H1 (cell line): Measurements from ENCODE around the gene FBLN2. TPM values are rescaled to one million over a fixed set of nuclear protein-coding genes. Genes with fewer than 3 reads are reported as not detected.

ENCODE experiments used
- EZH2 ChIP-seq: fragments of 200-600 bp; sonication (generic); IDR thresholded peaks from 2 replicates; pipeline ENCODE4 v1.7.1; 2012; ENCODE audit warnings: low read depth, mild to moderate bottlenecking, moderate library complexity, low read length, inconsistent platforms; ENCODE audit not compliant: severe bottlenecking
- KDM1A ChIP-seq: fragments of 200-600, 300-600 bp; sonication (generic); IDR thresholded peaks from 2 replicates; pipeline ENCODE4 v1.7.1; 2016; ENCODE audit warnings: mild to moderate bottlenecking, low read length, borderline replicate concordance
- KDM4A ChIP-seq: IDR thresholded peaks from one replicate; pipeline ENCODE4 v1.7.1; 2012; ENCODE audit warnings: low read depth, mild to moderate bottlenecking, moderate library complexity, low read length, inconsistent platforms; ENCODE audit not compliant: severe bottlenecking
- TCF12 ChIP-seq: IDR thresholded peaks from 2 replicates; pipeline ENCODE4 v1.6.1; 2011; ENCODE audit warnings: low read depth, mild to moderate bottlenecking, low read length
- polyA plus RNA-seq, 7 experiments: library from polyadenylated mRNA; depleted of rRNA in 3 of 7; stranded (reverse) in 5 of 7; unstranded in 2 of 7; fragments of >200 nt in 5 of 7; fragments of 200-250 nt in 2 of 7; gene quantifications; 1 replicate in 5 of 7; 2 replicates in 1 of 7; 4 replicates in 1 of 7; pipeline versions ENCODE4 v1.2.1 to v1.2.3, GENCODE V29; 2011 to 2013; ENCODE audit warnings: missing spikeins in 2 of 7, mixed read lengths in 2 of 7
- total RNA-seq: library from RNA; stranded (reverse); fragmentation: NEBNext Ultra II Directional; extraction: Animal tissue kit (Norgen Biotek cat#: 25700); gene quantifications from 2 replicates; pipeline ENCODE4 v1.2.1, GENCODE V29; 2021
- TF ChIP-seq, protein P1 (sequence below): fragments of 300-600 bp; sonication (generic); IDR thresholded peaks from 2 replicates; pipeline ENCODE4 v1.7.1; 2012; ENCODE audit warnings: low read length, moderate library complexity, mild to moderate bottlenecking, inconsistent platforms; ENCODE audit not compliant: insufficient replicate concordance

The FBLN2 gene
- total and polyA plus RNA-seq, 2 of the 8 experiments (the other 6 are each of a cell fraction or from before 2014, with no cell fraction given), result 17.4 to 24.2 TPM

DNA sequence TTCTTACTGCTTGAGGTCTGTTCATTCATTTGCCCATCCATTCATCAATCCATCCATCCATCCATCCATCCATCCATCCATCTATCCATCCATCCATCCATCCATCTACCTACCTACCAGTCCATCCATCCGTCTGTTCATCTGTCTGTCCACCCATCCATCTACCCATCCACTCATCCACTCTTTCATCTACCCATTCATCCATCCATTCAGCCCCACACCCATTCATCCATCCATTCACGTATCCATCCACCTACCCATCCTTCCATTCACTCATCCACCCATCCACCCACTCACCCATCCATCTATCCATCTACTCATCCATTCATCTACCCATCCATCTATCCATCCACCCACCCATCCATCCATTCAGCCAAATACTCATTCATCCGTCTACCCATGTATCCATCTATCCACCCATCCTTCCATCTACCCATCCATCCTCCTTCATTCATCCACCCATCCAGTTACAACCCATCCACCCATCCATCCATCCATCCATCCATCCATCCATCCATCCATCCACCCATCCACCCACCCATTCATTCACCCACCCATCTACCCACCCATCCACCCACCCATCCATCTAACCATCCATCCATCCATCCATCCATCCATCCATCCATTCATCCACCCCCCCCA lies 68.3 kb downstream of the FBLN2 start (continued):
- TF ChIP-seq KDM1A (no peak), EZH2 (no peak), TCF12 (no peak), KDM4A (no peak)
- TF ChIP-seq, protein P1, sequence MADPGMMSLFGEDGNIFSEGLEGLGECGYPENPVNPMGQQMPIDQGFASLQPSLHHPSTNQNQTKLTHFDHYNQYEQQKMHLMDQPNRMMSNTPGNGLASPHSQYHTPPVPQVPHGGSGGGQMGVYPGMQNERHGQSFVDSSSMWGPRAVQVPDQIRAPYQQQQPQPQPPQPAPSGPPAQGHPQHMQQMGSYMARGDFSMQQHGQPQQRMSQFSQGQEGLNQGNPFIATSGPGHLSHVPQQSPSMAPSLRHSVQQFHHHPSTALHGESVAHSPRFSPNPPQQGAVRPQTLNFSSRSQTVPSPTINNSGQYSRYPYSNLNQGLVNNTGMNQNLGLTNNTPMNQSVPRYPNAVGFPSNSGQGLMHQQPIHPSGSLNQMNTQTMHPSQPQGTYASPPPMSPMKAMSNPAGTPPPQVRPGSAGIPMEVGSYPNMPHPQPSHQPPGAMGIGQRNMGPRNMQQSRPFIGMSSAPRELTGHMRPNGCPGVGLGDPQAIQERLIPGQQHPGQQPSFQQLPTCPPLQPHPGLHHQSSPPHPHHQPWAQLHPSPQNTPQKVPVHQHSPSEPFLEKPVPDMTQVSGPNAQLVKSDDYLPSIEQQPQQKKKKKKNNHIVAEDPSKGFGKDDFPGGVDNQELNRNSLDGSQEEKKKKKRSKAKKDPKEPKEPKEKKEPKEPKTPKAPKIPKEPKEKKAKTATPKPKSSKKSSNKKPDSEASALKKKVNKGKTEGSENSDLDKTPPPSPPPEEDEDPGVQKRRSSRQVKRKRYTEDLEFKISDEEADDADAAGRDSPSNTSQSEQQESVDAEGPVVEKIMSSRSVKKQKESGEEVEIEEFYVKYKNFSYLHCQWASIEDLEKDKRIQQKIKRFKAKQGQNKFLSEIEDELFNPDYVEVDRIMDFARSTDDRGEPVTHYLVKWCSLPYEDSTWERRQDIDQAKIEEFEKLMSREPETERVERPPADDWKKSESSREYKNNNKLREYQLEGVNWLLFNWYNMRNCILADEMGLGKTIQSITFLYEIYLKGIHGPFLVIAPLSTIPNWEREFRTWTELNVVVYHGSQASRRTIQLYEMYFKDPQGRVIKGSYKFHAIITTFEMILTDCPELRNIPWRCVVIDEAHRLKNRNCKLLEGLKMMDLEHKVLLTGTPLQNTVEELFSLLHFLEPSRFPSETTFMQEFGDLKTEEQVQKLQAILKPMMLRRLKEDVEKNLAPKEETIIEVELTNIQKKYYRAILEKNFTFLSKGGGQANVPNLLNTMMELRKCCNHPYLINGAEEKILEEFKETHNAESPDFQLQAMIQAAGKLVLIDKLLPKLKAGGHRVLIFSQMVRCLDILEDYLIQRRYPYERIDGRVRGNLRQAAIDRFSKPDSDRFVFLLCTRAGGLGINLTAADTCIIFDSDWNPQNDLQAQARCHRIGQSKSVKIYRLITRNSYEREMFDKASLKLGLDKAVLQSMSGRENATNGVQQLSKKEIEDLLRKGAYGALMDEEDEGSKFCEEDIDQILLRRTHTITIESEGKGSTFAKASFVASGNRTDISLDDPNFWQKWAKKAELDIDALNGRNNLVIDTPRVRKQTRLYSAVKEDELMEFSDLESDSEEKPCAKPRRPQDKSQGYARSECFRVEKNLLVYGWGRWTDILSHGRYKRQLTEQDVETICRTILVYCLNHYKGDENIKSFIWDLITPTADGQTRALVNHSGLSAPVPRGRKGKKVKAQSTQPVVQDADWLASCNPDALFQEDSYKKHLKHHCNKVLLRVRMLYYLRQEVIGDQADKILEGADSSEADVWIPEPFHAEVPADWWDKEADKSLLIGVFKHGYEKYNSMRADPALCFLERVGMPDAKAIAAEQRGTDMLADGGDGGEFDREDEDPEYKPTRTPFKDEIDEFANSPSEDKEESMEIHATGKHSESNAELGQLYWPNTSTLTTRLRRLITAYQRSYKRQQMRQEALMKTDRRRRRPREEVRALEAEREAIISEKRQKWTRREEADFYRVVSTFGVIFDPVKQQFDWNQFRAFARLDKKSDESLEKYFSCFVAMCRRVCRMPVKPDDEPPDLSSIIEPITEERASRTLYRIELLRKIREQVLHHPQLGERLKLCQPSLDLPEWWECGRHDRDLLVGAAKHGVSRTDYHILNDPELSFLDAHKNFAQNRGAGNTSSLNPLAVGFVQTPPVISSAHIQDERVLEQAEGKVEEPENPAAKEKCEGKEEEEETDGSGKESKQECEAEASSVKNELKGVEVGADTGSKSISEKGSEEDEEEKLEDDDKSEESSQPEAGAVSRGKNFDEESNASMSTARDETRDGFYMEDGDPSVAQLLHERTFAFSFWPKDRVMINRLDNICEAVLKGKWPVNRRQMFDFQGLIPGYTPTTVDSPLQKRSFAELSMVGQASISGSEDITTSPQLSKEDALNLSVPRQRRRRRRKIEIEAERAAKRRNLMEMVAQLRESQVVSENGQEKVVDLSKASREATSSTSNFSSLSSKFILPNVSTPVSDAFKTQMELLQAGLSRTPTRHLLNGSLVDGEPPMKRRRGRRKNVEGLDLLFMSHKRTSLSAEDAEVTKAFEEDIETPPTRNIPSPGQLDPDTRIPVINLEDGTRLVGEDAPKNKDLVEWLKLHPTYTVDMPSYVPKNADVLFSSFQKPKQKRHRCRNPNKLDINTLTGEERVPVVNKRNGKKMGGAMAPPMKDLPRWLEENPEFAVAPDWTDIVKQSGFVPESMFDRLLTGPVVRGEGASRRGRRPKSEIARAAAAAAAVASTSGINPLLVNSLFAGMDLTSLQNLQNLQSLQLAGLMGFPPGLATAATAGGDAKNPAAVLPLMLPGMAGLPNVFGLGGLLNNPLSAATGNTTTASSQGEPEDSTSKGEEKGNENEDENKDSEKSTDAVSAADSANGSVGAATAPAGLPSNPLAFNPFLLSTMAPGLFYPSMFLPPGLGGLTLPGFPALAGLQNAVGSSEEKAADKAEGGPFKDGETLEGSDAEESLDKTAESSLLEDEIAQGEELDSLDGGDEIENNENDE, result no peak
